ENCODE results near the gene TMED4. TPM values are rescaled to one million over a fixed set of nuclear protein-coding genes. Genes with fewer than 3 reads are reported as not detected.
A peak's percentile ranks its signal among the peaks of the same experiment; 100 is the strongest.

TMED4 gene
- total and polyA plus RNA-seq, 2 of the 13 experiments (the other 11 are each of a cell fraction or from before 2014, with no cell fraction given) = 81.4 to 109 TPM

DNA sequence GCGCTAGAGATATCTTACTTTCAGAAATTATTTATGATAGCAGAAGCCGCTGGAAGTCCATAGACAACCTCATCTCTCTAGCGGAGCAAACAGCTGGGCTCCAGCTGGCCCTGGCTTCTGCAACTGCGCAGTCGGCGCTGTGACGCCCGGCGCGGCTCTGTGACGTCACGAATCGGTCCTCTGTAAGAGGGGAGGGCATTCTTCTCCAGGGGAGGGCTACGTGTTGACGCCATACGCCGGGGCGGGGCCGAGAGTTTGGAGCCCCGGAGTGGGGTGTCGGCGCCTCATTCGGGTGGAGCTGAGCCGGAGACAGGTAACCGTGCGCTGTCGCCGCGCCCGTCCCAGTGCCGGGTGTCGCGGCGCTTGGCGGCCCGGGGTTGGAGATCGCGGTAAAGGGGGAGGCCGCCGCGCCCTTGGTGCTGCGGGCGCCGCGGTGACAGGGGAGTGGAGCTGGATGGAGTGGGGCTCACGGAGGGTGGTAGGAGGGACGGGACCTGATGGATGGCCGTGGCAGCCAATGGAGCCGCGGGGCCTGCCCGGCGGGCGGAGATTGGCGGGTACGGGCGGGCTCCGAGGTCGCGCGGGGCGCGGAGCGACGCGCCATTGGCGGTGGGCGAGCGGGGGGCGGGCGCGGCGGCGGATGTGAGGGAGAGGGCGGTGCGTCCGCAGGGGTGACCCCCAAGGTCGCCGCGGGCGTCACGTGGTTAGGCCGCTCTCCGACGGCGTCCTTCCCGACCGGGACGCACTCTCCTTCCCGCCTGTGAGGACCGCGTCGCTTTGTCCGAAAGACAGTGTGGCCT, 24.5 kb upstream of the TMED4 start, which contains the start of gene OGDH (continued):
- TF ChIP-seq, protein P1, sequence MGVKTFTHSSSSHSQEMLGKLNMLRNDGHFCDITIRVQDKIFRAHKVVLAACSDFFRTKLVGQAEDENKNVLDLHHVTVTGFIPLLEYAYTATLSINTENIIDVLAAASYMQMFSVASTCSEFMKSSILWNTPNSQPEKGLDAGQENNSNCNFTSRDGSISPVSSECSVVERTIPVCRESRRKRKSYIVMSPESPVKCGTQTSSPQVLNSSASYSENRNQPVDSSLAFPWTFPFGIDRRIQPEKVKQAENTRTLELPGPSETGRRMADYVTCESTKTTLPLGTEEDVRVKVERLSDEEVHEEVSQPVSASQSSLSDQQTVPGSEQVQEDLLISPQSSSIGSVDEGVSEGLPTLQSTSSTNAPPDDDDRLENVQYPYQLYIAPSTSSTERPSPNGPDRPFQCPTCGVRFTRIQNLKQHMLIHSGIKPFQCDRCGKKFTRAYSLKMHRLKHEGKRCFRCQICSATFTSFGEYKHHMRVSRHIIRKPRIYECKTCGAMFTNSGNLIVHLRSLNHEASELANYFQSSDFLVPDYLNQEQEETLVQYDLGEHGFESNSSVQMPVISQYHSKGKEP (CRISPR knock-in tag; IDR thresholded peaks at IDR 0.05) = no peak
- TF ChIP-seq NFYB (CRISPR knock-in tag; IDR thresholded peaks at IDR 0.05) (peak; percentile 93), SMYD3 (CRISPR knock-in tag; IDR thresholded peaks at IDR 0.05) (no peak), GATA4 (IDR thresholded peaks at IDR 0.05; ENCODE audit: borderline replicate concordance, low read depth) (peak; percentile 53; the same call in 1 of the 2 replicates), SOX6 (IDR thresholded peaks at IDR 0.05) (no peak), SOX6 (CRISPR knock-in tag; IDR thresholded peaks at IDR 0.05) (peak; percentile 63), MBD4 (IDR thresholded peaks at IDR 0.05; ENCODE audit: borderline replicate concordance, low read length) (no peak), MED8 (CRISPR knock-in tag; IDR thresholded peaks at IDR 0.05; ENCODE audit: insufficient replicate concordance) (peak; percentile 36), SMC3 (IDR thresholded peaks at IDR 0.05; ENCODE audit: low read length) (no peak), PHF8 (CRISPR knock-in tag; IDR thresholded peaks at IDR 0.05) (peak; percentile 97), TP53 (CRISPR knock-in tag; conservative IDR thresholded peaks at IDR 0.05) (no peak; the same call in 1 of the 2 replicates), ZNF607 (CRISPR knock-in tag; IDR thresholded peaks at IDR 0.05; ENCODE audit: borderline replicate concordance) (peak; percentile 33; the same call in 1 of the 2 replicates), SIN3B (IDR thresholded peaks at IDR 0.05; ENCODE audit: low read length) (0 out of 2 replicates have a peak, but pooled peaks have one; percentile 59), ZFP1 (CRISPR knock-in tag; IDR thresholded peaks at IDR 0.05) (no peak), SIX1 (CRISPR knock-in tag; IDR thresholded peaks at IDR 0.05; ENCODE audit: borderline replicate concordance) (no peak), ZNF546 (CRISPR knock-in tag; conservative IDR thresholded peaks at IDR 0.05) (no peak), RBM22 (optimal IDR thresholded peaks at IDR 0.05; ENCODE audit: low read length) (no peak), ZNF772 (CRISPR knock-in tag; IDR thresholded peaks at IDR 0.05) (peak; percentile 60; the same call in 1 of the 2 replicates), ZNF44 (CRISPR knock-in tag; IDR thresholded peaks at IDR 0.05) (peak; percentile 37; the same call in 1 of the 2 replicates), ZMAT3 (CRISPR knock-in tag; conservative IDR thresholded peaks at IDR 0.05) (peak; percentile 74; the same call in 1 of the 2 replicates), KAT7 (CRISPR knock-in tag; IDR thresholded peaks at IDR 0.05; ENCODE audit: borderline replicate concordance) (peak; percentile 38; the same call in 1 of the 2 replicates), HNRNPH1 (optimal IDR thresholded peaks at IDR 0.05; ENCODE audit: low read depth, low read length) (no peak), SIN3A (IDR thresholded peaks at IDR 0.05; ENCODE audit: borderline replicate concordance, low read depth, low read length) (peak; percentile 97), RFX3 (CRISPR knock-in tag; IDR thresholded peaks at IDR 0.05) (no peak), NFYC (CRISPR knock-in tag; IDR thresholded peaks at IDR 0.05) (peak; percentile 91)
- TF ChIP-seq, protein P2, sequence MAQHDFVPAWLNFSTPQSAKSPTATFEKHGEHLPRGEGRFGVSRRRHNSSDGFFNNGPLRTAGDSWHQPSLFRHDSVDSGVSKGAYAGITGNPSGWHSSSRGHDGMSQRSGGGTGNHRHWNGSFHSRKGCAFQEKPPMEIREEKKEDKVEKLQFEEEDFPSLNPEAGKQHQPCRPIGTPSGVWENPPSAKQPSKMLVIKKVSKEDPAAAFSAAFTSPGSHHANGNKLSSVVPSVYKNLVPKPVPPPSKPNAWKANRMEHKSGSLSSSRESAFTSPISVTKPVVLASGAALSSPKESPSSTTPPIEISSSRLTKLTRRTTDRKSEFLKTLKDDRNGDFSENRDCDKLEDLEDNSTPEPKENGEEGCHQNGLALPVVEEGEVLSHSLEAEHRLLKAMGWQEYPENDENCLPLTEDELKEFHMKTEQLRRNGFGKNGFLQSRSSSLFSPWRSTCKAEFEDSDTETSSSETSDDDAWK (CRISPR knock-in tag; IDR thresholded peaks at IDR 0.05) = no peak
- TF ChIP-seq, protein P3, sequence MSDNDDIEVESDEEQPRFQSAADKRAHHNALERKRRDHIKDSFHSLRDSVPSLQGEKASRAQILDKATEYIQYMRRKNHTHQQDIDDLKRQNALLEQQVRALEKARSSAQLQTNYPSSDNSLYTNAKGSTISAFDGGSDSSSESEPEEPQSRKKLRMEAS (IDR thresholded peaks at IDR 0.05) = peak; percentile 97
- TF ChIP-seq, protein P4, sequence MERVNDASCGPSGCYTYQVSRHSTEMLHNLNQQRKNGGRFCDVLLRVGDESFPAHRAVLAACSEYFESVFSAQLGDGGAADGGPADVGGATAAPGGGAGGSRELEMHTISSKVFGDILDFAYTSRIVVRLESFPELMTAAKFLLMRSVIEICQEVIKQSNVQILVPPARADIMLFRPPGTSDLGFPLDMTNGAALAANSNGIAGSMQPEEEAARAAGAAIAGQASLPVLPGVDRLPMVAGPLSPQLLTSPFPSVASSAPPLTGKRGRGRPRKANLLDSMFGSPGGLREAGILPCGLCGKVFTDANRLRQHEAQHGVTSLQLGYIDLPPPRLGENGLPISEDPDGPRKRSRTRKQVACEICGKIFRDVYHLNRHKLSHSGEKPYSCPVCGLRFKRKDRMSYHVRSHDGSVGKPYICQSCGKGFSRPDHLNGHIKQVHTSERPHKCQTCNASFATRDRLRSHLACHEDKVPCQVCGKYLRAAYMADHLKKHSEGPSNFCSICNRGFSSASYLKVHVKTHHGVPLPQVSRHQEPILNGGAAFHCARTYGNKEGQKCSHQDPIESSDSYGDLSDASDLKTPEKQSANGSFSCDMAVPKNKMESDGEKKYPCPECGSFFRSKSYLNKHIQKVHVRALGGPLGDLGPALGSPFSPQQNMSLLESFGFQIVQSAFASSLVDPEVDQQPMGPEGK (CRISPR knock-in tag; IDR thresholded peaks at IDR 0.05) = peak; percentile 100
